Measurements from ENCODE around the gene PRSS1.

Gene PRSS1

DNA sequence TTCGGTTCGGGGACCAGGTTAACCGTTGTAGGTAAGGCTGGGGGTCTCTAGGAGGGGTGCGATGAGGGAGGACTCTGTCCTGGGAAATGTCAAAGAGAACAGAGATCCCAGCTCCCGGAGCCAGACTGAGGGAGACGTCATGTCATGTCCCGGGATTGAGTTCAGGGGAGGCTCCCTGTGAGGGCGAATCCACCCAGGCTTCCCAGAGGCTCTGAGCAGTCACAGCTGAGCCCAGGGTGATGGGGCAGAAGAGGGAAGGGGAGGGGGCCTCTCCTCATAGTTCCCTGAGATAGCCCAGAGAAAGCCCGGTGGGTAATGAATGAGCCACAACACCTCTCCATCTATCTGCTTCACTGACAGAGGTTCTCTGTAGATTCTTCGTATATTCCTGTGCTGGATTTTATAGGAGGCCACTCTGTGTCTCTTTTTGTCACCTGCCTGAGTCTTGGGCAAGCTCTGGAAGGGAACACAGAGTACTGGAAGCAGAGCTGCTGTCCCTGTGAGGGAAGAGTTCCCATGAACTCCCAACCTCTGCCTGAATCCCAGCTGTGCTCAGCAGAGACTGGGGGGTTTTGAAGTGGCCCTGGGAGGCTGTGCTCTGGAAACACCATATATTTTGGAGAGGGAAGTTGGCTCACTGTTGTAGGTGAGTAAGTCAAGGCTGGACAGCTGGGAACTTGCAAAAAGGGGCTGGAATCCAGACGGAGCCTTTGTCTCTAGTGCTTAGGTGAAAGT is 37.9 kb downstream of the PRSS1 start:
- no peak for DNase-seq (ENCODE audit: low read depth)
- TF ChIP-seq, protein P1, sequence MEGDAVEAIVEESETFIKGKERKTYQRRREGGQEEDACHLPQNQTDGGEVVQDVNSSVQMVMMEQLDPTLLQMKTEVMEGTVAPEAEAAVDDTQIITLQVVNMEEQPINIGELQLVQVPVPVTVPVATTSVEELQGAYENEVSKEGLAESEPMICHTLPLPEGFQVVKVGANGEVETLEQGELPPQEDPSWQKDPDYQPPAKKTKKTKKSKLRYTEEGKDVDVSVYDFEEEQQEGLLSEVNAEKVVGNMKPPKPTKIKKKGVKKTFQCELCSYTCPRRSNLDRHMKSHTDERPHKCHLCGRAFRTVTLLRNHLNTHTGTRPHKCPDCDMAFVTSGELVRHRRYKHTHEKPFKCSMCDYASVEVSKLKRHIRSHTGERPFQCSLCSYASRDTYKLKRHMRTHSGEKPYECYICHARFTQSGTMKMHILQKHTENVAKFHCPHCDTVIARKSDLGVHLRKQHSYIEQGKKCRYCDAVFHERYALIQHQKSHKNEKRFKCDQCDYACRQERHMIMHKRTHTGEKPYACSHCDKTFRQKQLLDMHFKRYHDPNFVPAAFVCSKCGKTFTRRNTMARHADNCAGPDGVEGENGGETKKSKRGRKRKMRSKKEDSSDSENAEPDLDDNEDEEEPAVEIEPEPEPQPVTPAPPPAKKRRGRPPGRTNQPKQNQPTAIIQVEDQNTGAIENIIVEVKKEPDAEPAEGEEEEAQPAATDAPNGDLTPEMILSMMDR (conservative IDR thresholded peaks at IDR 0.05; ENCODE audit: low read length): no peak
- no peak overlapping the region for H3K4me3 ChIP-seq (ENCODE audit: low read length)

- TF ChIP-seq, protein P1 (conservative IDR thresholded peaks at IDR 0.05; ENCODE audit: low read length): no peak
- DNase-seq (ENCODE audit: low read depth): no peak
- H3K4me3 ChIP-seq (ENCODE audit: low read length): no peak overlapping the region
Measured at GRCh38 chr7:142787783-142788182, 38.5 kb downstream of the PRSS1 start.

GRCh38 chr7:142788303-142789289 is 39.3 kb downstream of the PRSS1 start:
- TF ChIP-seq, protein P1 (conservative IDR thresholded peaks at IDR 0.05; ENCODE audit: low read length): no peak
- DNase-seq (ENCODE audit: low read depth): no peak
- no peak overlapping the region for H3K4me3 ChIP-seq (ENCODE audit: low read length)

GRCh38 chr7:142789441-142789840 is 40.2 kb downstream of the PRSS1 start:
- TF ChIP-seq, protein P1 (conservative IDR thresholded peaks at IDR 0.05; ENCODE audit: low read length): no peak
- no peak for DNase-seq (ENCODE audit: low read depth)
- H3K4me3 ChIP-seq (ENCODE audit: low read length): no peak overlapping the region

DNA sequence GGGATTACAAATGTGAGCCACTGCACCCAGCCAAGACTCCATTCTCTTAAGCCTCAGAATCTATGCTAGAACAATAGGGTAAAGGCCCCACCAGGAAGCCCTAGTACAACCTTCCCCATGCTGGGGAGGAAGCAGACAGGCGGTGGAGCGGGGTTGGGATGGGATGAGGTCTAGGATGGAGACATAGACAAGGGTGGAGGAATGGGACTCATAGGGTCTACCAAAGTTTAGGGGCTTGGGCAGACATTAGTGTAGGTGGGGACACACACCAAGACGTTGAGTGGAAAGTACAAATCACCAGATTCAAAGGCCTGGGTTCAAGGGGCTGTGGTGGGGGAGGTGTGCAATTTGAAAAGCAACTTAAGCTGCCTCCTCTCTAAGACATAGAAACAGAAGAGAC is 40.8 kb downstream of the PRSS1 start:
- no peak overlapping the region for H3K4me3 ChIP-seq (ENCODE audit: low read length)
- TF ChIP-seq, protein P1 (conservative IDR thresholded peaks at IDR 0.05; ENCODE audit: low read length): no peak

GRCh38 chr7:142790555-142790954 is 41.3 kb downstream of the PRSS1 start:
- TF ChIP-seq, protein P1 (conservative IDR thresholded peaks at IDR 0.05; ENCODE audit: low read length): no peak
- DNase-seq (ENCODE audit: low read depth): no peak
- H3K4me3 ChIP-seq (ENCODE audit: low read length): no peak overlapping the region

More for the DNA sequence above, 40.8 kb downstream of the PRSS1 start:
- no peak for DNase-seq (ENCODE audit: low read depth)

Measured in AG10803 (cell line).